ENCODE data around the gene DAPP1. TPM values are rescaled to one million over a fixed set of nuclear protein-coding genes. Genes with fewer than 3 reads are reported as not detected.
"Not testable (repeated sequence)": the region's sequence is repeated elsewhere in the genome, so short reads cannot be mapped to it uniquely, and the experiment has no call there.

DAPP1 gene, protein sequence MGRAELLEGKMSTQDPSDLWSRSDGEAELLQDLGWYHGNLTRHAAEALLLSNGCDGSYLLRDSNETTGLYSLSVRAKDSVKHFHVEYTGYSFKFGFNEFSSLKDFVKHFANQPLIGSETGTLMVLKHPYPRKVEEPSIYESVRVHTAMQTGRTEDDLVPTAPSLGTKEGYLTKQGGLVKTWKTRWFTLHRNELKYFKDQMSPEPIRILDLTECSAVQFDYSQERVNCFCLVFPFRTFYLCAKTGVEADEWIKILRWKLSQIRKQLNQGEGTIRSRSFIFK
- total RNA-seq (2021) (not detected in 2 replicates), Bru-seq, nascent RNA (not detected), BruChase-seq, experiment 1, labeled RNA remaining after a 2-hour chase (not detected), BruChase-seq, experiment 2, labeled RNA remaining after a 6-hour chase (not detected)
- long read RNA-seq = 0 reads

DNA sequence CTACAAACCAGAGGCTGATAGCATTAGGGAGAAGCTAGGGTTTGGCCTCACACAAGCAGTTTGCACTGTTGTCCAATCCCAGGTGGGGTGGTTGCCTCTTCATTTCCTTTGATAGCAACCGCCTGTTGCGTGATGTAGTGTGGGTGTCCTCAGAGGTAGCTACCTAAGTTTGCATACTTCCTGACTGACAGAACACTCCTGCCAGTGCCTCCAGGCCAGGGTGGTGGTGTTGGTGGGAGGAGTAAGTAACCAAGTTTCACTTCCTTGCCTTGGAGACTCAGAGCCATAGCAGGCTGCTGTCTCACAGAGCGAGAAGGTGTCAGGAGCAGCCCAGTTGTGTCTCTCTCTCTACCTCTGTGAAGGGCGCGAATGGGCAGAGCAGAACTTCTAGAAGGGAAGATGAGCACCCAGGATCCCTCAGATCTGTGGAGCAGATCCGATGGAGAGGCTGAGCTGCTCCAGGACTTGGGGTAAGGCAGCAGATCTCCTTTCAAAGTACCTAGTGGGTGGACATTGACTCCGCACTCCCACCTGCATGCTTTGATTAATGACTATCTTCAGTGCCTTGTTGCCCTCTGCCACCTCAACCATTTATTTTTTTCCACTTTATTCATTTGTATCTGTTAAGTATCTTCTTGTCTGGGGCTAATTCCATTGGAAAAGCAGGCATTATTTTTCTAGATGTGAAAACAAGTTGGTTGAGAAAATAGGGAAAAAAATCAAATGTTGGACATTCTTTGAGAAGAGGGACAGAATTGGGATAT lies at the start of gene DAPP1:
Gene DAPP1 (plus strand): TSS at position 283 of the 764 bp plus-strand sequence. CDS start 87 bp downstream, at position 370.
- no peaks in the 10 kb centered on the region for H3K4me1 ChIP-seq (ENCODE audit: insufficient read depth, low read length, poor library complexity, severe bottlenecking)
- DNase-seq (ENCODE audit: low spot score) = no peak
- POLR2A ChIA-PET (ENCODE audit: low non-redundant PET) = no interaction called here
- TF ChIP-seq, protein P1, sequence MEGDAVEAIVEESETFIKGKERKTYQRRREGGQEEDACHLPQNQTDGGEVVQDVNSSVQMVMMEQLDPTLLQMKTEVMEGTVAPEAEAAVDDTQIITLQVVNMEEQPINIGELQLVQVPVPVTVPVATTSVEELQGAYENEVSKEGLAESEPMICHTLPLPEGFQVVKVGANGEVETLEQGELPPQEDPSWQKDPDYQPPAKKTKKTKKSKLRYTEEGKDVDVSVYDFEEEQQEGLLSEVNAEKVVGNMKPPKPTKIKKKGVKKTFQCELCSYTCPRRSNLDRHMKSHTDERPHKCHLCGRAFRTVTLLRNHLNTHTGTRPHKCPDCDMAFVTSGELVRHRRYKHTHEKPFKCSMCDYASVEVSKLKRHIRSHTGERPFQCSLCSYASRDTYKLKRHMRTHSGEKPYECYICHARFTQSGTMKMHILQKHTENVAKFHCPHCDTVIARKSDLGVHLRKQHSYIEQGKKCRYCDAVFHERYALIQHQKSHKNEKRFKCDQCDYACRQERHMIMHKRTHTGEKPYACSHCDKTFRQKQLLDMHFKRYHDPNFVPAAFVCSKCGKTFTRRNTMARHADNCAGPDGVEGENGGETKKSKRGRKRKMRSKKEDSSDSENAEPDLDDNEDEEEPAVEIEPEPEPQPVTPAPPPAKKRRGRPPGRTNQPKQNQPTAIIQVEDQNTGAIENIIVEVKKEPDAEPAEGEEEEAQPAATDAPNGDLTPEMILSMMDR (conservative IDR thresholded peaks at IDR 0.05; ENCODE audit: low read depth, low read length) = no peak
- TF ChIP-seq EZH2 (IDR thresholded peaks at IDR 0.05; ENCODE audit: borderline replicate concordance, low read depth, low read length, poor library complexity, severe bottlenecking) = no peak
- peaks cover 3% of the 10 kb centered on the region for H3K27me3 ChIP-seq (replicated peaks; ENCODE audit: insufficient read depth, low read depth, low read length, poor library complexity)
- no TSS peak for BruUV-seq (replicated peaks)
- no peaks in the 10 kb centered on the region for H3K9me3 ChIP-seq (ENCODE audit: low read depth, low read length, poor library complexity, severe bottlenecking)
- no peak within 1 kb of the TSS for H3K27ac ChIP-seq (ENCODE audit: low read depth, low read length, poor library complexity, severe bottlenecking)
- no peak within 1 kb of the TSS for H3K4me3 ChIP-seq (ENCODE audit: low read depth, low read length, poor library complexity, severe bottlenecking)
- intact Hi-C loops (cut with micrococcal nuclease; ENCODE audit: unreplicated experiment) = no loop called here
- CTCF ChIA-PET = no interaction called here
- H3K36me3 ChIP-seq (ENCODE audit: insufficient read depth, low read length, poor library complexity, severe bottlenecking) = no peaks in the 10 kb centered on the region

DNA sequence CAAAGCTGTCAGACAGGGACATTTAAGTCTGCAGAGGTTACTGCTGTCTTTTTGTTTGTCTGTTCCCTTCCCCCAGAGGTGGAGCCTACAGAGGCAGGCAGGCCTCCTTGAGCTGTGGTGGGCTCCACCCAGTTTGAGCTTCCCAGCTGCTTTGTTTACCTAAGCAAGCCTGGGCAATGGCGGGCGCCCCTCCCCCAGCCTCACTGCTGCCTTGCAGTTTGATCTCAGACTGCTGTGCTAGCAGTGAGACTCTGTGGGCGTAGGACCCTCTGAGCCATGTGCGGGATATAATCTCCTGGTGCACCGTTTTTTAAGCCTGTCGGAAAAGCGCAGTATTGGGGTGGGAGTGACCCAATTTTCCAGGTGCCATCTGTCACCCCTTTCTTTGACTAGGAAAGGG lies 45.8 kb upstream of the DAPP1 start:
- H3K9me3 ChIP-seq (ENCODE audit: low read depth, low read length, poor library complexity, severe bottlenecking); BruUV-seq (replicated peaks); H3K4me3 ChIP-seq (ENCODE audit: low read depth, low read length, poor library complexity, severe bottlenecking); H3K27ac ChIP-seq (ENCODE audit: low read depth, low read length, poor library complexity, severe bottlenecking); DNase-seq (ENCODE audit: low spot score); H3K4me1 ChIP-seq (ENCODE audit: insufficient read depth, low read length, poor library complexity, severe bottlenecking); H3K27me3 ChIP-seq (replicated peaks; ENCODE audit: insufficient read depth, low read depth, low read length, poor library complexity); intact Hi-C loops (cut with micrococcal nuclease; ENCODE audit: unreplicated experiment); CTCF ChIA-PET; H3K36me3 ChIP-seq (ENCODE audit: insufficient read depth, low read length, poor library complexity, severe bottlenecking); POLR2A ChIA-PET (ENCODE audit: low non-redundant PET): not testable (repeated sequence)

DNA sequence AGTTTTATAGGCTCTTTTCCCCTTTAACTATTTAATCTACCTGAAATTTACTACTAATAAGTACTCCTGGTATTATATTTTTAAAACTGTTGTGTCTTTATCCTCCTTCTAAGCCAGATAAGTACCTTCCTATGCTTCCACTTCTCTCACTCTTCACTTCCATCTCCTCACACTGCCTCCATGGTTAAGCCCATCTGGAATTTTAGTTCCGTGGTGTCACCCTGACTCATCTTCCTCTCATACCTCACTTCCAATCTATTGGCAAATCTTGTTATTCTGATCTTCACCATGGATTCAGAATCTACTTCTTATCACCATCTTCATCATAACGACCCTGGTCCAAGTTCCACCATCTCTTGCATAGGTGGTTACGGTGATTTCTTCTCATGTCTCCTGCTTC lies 32.7 kb upstream of the DAPP1 start:
- H3K9me3 ChIP-seq (ENCODE audit: low read depth, low read length, poor library complexity, severe bottlenecking) = no peaks in the 10 kb centered on the region
- no peaks in the 10 kb centered on the region for H3K4me1 ChIP-seq (ENCODE audit: insufficient read depth, low read length, poor library complexity, severe bottlenecking)
- H3K27ac ChIP-seq (ENCODE audit: low read depth, low read length, poor library complexity, severe bottlenecking) = no peak overlapping the region
- no TSS peak for BruUV-seq (replicated peaks)
- CTCF ChIA-PET = no interaction called here
- intact Hi-C loops (cut with micrococcal nuclease; ENCODE audit: unreplicated experiment) = no loop called here
- TF ChIP-seq, protein P1 (conservative IDR thresholded peaks at IDR 0.05; ENCODE audit: low read depth, low read length) = no peak
- TF ChIP-seq EZH2 (IDR thresholded peaks at IDR 0.05; ENCODE audit: borderline replicate concordance, low read depth, low read length, poor library complexity, severe bottlenecking) = no peak
- DNase-seq (ENCODE audit: low spot score) = no peak
- no peaks in the 10 kb centered on the region for H3K36me3 ChIP-seq (ENCODE audit: insufficient read depth, low read length, poor library complexity, severe bottlenecking)
- peaks cover 27% of the 10 kb centered on the region for H3K27me3 ChIP-seq (replicated peaks; ENCODE audit: insufficient read depth, low read depth, low read length, poor library complexity)
- POLR2A ChIA-PET (ENCODE audit: low non-redundant PET) = no interaction called here
- H3K4me3 ChIP-seq (ENCODE audit: low read depth, low read length, poor library complexity, severe bottlenecking) = no peak overlapping the region
